Middle frontal gyrus (tissue), 1 donor: ENCODE measurements around the gene AADACL4.
"Not testable (repeated sequence)": the region's sequence is repeated elsewhere in the genome, so short reads cannot be mapped to it uniquely, and the experiment has no call there.

ENCODE experiments used
- DNase-seq: peaks from one replicate; pipeline ENCODE4 v3.0.0-alpha.2; 2015; ENCODE audit warnings: low spot score; ENCODE audit errors: extremely low spot score

The AADACL4 gene

DNA sequence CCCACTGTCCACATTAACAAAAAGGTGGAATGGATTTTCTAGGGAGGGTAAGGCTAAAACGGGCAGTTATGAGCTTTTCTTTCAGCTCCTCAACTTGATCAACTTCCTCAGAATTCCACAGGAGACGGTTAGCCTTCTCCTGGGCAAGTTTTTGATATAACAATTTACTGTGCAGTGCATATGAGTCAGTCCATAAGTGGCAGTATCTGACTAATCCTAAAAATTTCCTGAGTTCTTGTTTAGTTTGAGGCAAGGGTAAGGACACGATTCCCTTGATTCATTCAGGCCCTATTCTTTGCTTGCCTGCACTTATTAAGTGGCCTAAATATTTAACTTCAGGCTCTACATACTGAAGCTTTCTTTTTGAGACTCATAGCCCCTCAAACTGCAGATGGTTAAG is 65.8 kb downstream of the AADACL4 start:
- no peak for DNase-seq

DNA sequence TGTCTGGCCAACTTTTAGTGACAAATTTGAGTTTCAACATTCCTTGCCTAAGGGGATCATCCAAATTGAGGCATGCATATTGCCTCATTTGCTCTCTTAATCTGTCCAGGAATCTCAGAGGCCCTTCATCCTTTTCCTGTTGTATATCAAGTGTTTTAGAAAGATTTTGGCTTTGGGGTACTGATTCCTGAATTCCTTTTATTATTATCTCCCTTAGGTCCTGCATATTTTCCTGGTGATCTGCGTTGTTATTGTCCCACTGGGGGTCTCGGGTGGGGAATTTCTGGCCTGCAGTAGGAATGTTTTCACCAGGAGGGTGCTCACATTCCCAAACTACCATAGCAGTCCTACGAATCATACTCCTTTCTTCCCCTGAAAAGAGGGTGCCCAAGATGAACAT is 67.7 kb downstream of the AADACL4 start:
- DNase-seq = no peak

- DNase-seq = no peak
Observed at GRCh38 chr1:12712076-12712475, 68.2 kb downstream of the AADACL4 start.

GRCh38 chr1:12712929-12713328 is 69.0 kb downstream of the AADACL4 start:
- no peak for DNase-seq

GRCh38 chr1:12713651-12714050 is 69.8 kb downstream of the AADACL4 start:
- DNase-seq = not testable (repeated sequence)

DNA sequence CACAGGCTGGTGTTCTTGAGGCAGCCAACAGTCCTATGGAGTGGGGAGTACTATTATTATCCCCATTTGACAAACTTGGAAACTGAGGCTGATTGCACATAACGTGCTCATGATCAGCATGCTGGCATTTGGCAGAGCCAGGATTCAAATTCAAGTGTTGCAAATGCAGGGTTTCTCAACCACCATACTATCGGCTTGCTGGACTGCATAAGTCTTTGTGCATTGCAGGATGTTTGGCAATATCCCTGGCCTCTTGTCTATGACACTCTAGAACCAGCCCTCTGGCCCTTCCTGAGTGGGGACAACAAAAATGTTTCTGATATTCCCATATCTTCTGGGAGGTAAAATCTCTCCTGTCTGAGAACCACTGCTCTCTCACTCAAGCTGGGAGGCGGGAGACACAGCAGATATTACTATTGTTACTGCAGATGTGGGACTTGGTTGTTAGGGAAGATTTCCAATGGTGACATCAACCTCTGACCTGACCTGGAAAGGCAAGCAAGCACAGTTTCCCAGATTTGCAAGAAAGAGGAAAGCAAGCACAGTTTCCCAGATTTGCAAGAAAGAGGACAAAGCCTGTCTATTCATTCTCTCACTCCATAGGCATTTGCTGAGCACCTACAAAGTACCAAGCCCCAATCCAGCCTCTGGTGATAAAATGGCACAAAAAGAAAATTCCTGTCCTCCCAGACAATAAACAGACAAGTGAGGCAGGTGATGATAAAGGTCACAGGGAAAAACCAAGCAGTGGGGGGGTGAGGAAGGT is 71.0 kb downstream of the AADACL4 start:
- no peak for DNase-seq

DNA sequence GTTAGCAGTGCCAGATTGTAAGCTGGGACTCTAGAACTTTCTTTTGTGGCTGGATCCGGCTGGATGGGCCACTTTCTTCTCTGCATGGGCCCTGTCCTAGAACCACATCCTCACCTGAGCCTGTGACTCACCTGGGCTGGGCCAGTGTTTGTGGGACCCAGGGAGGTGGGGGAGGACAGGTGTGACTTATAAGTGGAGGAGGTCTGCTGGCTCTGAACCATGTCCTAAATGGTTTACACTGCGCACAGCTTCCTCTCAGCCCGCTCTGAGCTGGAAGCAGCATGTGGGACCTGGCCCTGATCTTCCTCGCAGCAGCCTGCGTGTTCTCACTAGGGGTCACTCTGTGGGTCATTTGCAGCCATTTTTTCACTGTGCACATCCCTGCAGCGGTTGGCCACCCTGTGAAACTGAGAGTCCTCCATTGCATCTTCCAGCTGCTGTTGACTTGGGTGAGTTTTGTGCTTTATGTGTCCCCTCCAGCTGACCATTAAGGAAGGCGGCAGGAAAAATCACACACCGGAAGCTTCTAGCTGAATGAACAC is 72.1 kb downstream of the AADACL4 start, which contains the start of gene AADACL3:
AADACL3 (plus strand) TSS at position 215 of the 542 bp plus-strand sequence; CDS start at position 282, 67 bp downstream.
- DNase-seq = no peak
